Upper lobe of right lung (tissue), 1 donor: ENCODE data around the gene SLC7A6. TPM values are rescaled to one million over a fixed set of nuclear protein-coding genes. Genes with fewer than 3 reads are reported as not detected.

ENCODE experiments used
- ATAC-seq: fragments of 200-7000 bp; cut with Tn5 transposase; one replicate; pipeline ENCODE4 v1.9.1; 2020; ENCODE audit warnings: mild to moderate bottlenecking, moderate library complexity
- DNase-seq: peaks from one replicate; pipeline ENCODE4 v3.0.0-alpha.2; 2020
- H3K27ac ChIP-seq: fragments of 200-600 bp; one replicate; pipeline ENCODE4 v1.8.0; 2022
- H3K27me3 ChIP-seq: fragments of 200-600 bp; one replicate; pipeline ENCODE4 v1.8.0; 2022; ENCODE audit warnings: mild to moderate bottlenecking
- H3K36me3 ChIP-seq: fragments of 200-600 bp; one replicate; pipeline ENCODE4 v1.8.0; 2022
- H3K4me1 ChIP-seq: fragments of 200-600 bp; one replicate; pipeline ENCODE4 v1.8.0; 2022
- H3K4me3 ChIP-seq: fragments of 200-600 bp; one replicate; pipeline ENCODE4 v1.8.0; 2022; ENCODE audit warnings: mild to moderate bottlenecking
- H3K9me3 ChIP-seq: fragments of 200-600 bp; one replicate; pipeline ENCODE4 v1.8.0; 2022
- CTCF ChIP-seq: fragments of 200-600 bp; IDR thresholded peaks from one replicate; pipeline ENCODE4 v1.8.0; 2022; ENCODE audit warnings: antibody characterized with exemption
- intact Hi-C: fragments of 100-400 bp; cut with DNase I; formaldehyde crosslinking; loops from one replicate; pipeline ENCODE4 v1.11.0; 2022
- total RNA-seq: library from RNA; stranded (reverse); fragmentation: NEBNext Ultra II Directional; extraction: Animal tissue kit (Norgen Biotek cat#: 25700); gene quantifications from one replicate; pipeline ENCODE4 v1.2.1, GENCODE V29; 2021
- donor health status: DM: no; HTN: yes; CAD: no; lungs with severe emphysema.

The SLC7A6 gene
- total RNA-seq, 1 donor from 2014 or later: 61.9 TPM

- H3K27me3 ChIP-seq: no peaks in the 10 kb centered on the region
- no peak for TF ChIP-seq CTCF
- no peak for ATAC-seq
- peaks cover 98% of the 10 kb centered on the region for H3K36me3 ChIP-seq
- H3K4me3 ChIP-seq: no peak overlapping the region
- H3K9me3 ChIP-seq: no peaks in the 10 kb centered on the region
- H3K4me1 ChIP-seq: no peaks in the 10 kb centered on the region
- intact Hi-C loops: no loop called here
- H3K27ac ChIP-seq: no peak overlapping the region
- DNase-seq: no peak
These were observed 34.0 kb downstream of the SLC7A6 start for GRCh38 chr16:68298312-68298711.

- DNase-seq: peak; percentile 1
These were observed 34.7 kb downstream of the SLC7A6 start for GRCh38 chr16:68298907-68299561.

GRCh38 chr16:68299571-68300453 lies 35.5 kb downstream of the SLC7A6 start:
- no peaks in the 10 kb centered on the region for H3K9me3 ChIP-seq
- H3K36me3 ChIP-seq: peaks cover 99% of the 10 kb centered on the region
- no peaks in the 10 kb centered on the region for H3K27me3 ChIP-seq
- no peak for TF ChIP-seq CTCF
- H3K4me1 ChIP-seq: no peaks in the 10 kb centered on the region
- intact Hi-C loops: no loop called here
- H3K4me3 ChIP-seq: no peak overlapping the region
- H3K27ac ChIP-seq: no peak overlapping the region
- ATAC-seq (no peak), DNase-seq (peak; percentile 1)

More at GRCh38 chr16:68298907-68299561, 34.7 kb downstream of the SLC7A6 start:
- H3K27me3 ChIP-seq: no peaks in the 10 kb centered on the region
- intact Hi-C loops: no loop called here
- H3K27ac ChIP-seq: peak overlapping the region; percentile 24
- H3K4me1 ChIP-seq: no peaks in the 10 kb centered on the region
- no peak for TF ChIP-seq CTCF
- peaks cover 98% of the 10 kb centered on the region for H3K36me3 ChIP-seq
- H3K9me3 ChIP-seq: no peaks in the 10 kb centered on the region
- no peak for ATAC-seq
- no peak overlapping the region for H3K4me3 ChIP-seq

- intact Hi-C loops: no loop called here
- Histone ChIP-seq H3K27ac (no peak overlapping the region), H3K36me3 (peaks cover 99% of the 10 kb centered on the region), H3K27me3 (no peaks in the 10 kb centered on the region), H3K9me3 (no peaks in the 10 kb centered on the region), H3K4me1 (no peaks in the 10 kb centered on the region), H3K4me3 (no peak overlapping the region)
- DNase-seq (peak; percentile 31), ATAC-seq (no peak)
- TF ChIP-seq CTCF: no peak
These were observed 36.6 kb downstream of the SLC7A6 start for GRCh38 chr16:68300734-68301459.

- Histone ChIP-seq H3K36me3 (peaks cover 74% of the 10 kb centered on the region), H3K4me3 (no peak overlapping the region), H3K27me3 (no peaks in the 10 kb centered on the region), H3K27ac (no peak overlapping the region), H3K4me1 (peaks cover 16% of the 10 kb centered on the region), H3K9me3 (no peaks in the 10 kb centered on the region)
- no peak for DNase-seq
- no peak for TF ChIP-seq CTCF
- ATAC-seq: no peak
- intact Hi-C loops: no loop called here
These were observed 42.3 kb downstream of the SLC7A6 start for GRCh38 chr16:68306633-68307032.
